Activated T-cell treated with anti-CD3 and anti-CD28 coated beads for 1 hour (primary cell): ENCODE results near the gene LONP2.
"Not testable (repeated sequence)": the region's sequence is repeated elsewhere in the genome, so short reads cannot be mapped to it uniquely, and the experiment has no call there.

Source experiments
- DNase-seq: peaks from one replicate; pipeline ENCODE4 v3.0.0-alpha.2; 2020; ENCODE audit warnings: low read depth

The LONP2 gene

GRCh38 chr16:48291303-48291702 lies 47.2 kb downstream of the LONP2 start:
- no peak for DNase-seq

DNA sequence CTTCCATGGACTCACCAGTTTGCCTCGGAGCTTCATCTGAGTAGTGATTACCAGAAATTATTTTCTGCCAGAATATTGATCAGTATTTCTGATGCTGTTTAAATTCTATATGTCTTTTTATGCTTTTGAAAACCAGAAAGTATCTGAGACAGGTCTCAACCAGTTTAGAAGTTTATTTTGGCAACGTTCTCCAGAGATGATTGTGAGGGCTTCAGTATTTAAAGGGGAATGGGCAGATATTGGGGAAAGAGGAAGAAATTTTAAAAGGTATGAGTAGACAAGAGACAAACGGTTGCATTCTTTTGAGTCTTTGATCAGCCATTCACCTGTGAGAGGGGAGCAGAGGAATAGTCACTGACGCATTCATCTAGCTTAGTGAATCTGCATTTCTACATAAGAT lies 47.7 kb downstream of the LONP2 start:
- DNase-seq = no peak

GRCh38 chr16:48292452-48292851 lies 48.4 kb downstream of the LONP2 start:
- no peak for DNase-seq

GRCh38 chr16:48294724-48295123 lies 50.6 kb downstream of the LONP2 start:
- no peak for DNase-seq

- DNase-seq = no peak
Observed at GRCh38 chr16:48295488-48296281, 51.6 kb downstream of the LONP2 start.

DNA sequence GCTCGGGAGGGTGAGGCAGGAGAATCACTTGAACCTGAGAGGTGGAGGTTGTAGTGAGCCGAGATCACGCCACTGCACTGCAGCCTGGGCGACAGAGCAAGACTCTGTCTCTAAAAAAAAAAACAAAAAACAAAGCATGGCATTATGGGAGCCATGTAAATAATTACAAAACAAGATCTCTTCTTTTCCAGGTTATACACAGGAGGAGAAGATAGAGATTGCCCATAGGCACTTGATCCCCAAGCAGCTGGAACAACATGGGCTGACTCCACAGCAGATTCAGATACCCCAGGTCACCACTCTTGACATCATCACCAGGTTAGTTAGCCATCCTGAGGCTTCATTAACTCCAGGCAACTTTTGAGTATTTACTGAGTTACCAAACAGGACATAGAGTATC lies 55.4 kb downstream of the LONP2 start:
- no peak for DNase-seq

- no peak for DNase-seq
Observed at GRCh38 chr16:48300391-48300856, 56.3 kb downstream of the LONP2 start.

- no peak for DNase-seq
Observed at GRCh38 chr16:48308535-48308934, 64.4 kb downstream of the LONP2 start.

GRCh38 chr16:48310908-48311641 lies 67.0 kb downstream of the LONP2 start:
- DNase-seq = no peak

GRCh38 chr16:48313905-48314304 lies 69.8 kb downstream of the LONP2 start:
- not testable (repeated sequence) for DNase-seq

DNA sequence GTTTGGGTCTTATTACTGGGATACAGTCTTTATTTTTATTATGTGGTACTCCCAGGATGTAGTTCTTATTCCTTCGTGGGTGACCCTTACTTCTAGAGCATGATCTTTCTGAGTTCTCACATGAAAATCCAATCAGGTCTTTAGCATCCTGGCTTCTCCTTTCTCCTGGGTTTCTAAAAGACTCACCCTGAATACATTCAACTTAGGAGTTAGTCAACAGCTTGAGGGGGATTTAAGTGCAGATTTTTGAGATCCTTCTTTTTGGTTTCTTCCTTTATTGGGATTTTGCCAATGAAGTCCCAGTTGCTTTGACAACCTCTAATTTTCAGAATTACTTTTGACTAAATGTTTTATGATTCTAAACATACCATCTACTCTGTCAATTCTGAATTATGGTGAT lies 72.9 kb downstream of the LONP2 start:
- DNase-seq = no peak

DNA sequence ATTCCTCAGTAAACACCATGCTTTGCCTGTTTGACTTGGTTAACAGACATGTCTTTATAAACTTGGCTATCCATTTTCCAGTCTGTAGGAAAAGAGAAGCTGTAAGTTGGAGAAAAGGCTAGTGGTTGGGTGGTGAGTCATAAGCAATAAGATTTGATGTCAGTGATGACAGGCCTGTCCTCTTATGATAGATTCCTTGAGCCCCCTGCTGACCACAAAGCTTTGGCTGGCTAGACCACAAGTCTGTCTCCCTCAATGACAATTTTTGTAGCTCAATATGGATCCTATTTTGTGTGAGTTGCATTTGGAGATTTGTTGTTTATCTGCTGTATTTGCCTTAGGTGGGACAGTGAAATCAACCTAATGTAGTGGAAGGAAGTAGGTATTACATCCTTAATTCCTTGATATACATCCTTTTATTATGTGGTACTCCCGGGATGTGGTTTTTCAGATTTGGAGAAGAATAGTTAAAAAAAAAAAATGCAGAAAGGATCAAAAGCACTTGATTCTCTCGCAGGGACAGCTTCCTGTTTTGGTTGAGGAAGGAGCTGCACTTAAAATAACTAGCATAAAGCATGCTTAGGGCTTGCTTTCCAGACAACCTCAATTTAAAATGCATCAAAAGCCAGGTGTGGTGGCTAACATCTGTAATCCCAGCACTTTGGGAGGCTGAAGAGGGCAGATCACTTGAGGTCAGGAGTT lies 73.7 kb downstream of the LONP2 start:
- no peak for DNase-seq

DNA sequence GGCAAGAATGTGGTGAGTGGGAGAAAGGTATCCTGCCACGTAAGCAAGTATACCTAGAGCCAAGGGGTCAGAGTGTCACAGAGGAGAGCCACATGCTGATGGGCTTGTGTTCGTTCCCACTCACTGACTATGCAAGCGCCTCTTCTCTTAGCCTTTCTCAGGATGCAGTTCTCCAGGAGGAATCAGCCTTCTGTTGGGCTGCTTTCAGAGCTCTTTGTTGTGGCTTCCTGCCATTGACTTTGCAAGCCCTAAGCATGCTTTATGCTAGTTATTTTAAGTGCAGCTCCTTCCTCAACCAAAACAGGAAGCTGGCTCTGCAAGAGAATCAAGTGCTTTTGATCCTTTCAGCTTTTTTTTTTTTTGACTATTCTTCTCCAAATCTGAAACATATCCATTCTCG lies 74.5 kb downstream of the LONP2 start:
- DNase-seq = no peak

DNA sequence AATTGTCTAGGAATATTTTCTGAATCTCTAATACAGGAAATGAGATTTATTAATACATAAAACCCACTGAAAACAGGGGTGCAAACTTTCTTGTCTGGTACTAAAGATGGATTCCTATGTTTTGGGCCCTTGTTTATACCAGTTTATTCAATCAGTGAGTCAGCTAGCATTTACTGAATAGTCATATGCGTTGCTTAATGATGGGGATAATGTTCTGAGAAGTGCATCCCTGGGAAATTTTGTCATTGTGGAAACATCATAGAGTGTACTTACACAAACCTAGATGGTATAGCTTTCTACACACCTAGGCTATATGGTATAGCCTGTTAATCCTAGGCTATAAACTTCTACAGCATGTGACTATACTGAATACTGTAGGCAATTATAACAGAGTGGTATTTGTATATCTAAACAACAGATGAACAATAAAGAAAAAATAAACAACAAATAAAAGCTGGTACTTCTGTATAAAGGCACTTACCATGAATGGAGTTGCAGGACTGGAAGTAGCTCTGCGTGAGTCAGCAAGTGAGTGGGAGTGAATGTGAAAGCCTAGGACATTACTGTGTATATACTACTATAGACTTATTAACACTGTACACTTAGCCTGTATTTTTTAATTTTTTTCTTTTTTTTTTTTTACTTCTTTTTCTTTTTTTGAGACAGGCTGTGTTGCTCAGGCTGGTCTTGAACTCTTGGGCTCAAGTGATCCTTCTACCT lies 77.4 kb downstream of the LONP2 start:
- no peak for DNase-seq

GRCh38 chr16:48323783-48324775 lies 80.0 kb downstream of the LONP2 start:
- no peak for DNase-seq

- DNase-seq = no peak
Observed at GRCh38 chr16:48326915-48327314, 82.8 kb downstream of the LONP2 start.

- DNase-seq = no peak
Observed at GRCh38 chr16:48329138-48329537, 85.0 kb downstream of the LONP2 start.

DNA sequence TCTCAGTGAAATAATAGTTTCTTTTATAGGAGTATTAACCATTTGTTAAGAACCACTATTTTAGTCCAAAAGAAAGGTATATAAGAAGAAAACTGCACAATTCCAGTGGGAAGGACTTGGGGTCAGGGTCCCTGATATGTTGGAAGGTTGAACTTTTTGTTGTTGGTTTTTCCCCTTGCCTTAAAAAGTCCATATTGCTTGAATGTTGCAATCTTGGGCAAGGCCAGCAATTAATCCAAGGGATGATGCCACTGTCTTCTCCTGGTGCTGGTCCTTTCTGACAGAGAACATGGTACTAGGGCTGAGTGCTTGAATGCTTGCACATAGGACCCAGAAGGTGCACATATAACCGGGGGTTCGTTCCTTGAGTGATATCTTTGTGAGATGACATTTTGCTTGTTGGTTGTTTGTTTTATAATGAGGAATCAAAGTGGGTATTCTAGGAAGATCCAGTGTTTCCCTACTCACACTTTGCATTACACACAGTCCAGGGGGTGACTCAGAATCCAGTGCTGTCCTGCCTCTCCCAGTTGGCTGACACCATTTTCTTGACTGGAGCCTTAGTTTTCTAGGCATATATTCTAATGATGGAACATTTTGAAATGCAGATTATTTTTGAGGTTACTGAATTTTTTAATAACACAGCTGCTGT lies 86.2 kb downstream of the LONP2 start:
- no peak for DNase-seq

DNA sequence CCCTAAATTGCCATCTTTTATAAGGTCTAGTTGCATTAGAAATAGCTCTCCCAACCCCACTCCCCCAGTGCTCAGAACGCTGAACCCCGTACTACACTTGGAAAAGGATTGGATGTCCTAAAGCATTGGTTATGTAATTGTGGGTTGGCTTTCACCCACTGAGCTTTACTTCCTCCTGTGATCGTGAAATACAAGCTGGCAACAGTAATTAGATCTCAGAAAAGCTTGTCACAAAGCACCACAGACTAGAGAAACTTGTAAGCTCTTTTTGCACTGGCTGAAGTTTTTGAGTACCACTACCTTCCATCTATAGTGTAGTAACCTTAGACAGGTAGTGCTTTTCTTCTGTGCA lies 86.7 kb downstream of the LONP2 start:
- no peak for DNase-seq

GRCh38 chr16:48332978-48333377 lies 88.9 kb downstream of the LONP2 start:
- no peak for DNase-seq

GRCh38 chr16:48334325-48334724 lies 90.2 kb downstream of the LONP2 start:
- no peak for DNase-seq
